ENCODE measurements around the gene SLTM. TPM values are rescaled to one million over a fixed set of nuclear protein-coding genes. Genes with fewer than 3 reads are reported as not detected.

The SLTM gene
- total RNA-seq, result 47.6 and 71.0 TPM in 2 replicates

GRCh38 chr15:58933281-58934113 lies at the start of gene SLTM:
TSS of gene SLTM (minus strand) at chr15:58933679. CDS start at chr15:58933565, 114 bp downstream.

Other genes starting within 250 kb of the SLTM start
- gene ADAM10, start 184.0 kb downstream of the SLTM start, total RNA-seq, result 262 and 277 TPM in 2 replicates
- 12.7 and 13.2 TPM in 2 replicates for gene MINDY2, start 162.4 kb downstream of the SLTM start, total RNA-seq
- 18.9 and 22.3 TPM in 2 replicates for gene RNF111, start 54.0 kb upstream of the SLTM start, total RNA-seq
- 6.8 and 9.1 TPM in 2 replicates for gene CCNB2, start 171.5 kb upstream of the SLTM start, total RNA-seq